ENCODE results near the gene GZMH.

Gene GZMH

DNA sequence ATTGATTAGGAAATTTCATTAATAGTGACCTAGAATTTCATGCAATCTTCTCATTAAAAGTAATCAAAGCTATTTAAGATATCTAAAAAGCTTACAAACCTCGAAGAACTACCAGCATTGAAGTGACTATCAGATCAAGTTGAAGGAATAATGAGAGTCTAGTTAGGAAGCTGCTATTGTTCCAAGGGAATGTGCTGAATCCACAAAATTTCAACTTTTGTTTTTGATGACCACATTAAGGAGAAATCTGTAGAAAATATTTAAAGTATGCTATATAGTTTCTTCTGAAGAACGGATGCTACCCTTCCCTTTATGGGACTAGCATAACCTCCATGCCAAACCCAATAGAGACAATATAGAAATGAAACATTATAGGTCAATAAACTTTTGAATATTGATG, 30.9 kb downstream of the GZMH start:
- no peak overlapping the region for H3K27ac ChIP-seq
- H3K27me3 ChIP-seq: no peaks in the 10 kb centered on the region
- H3K4me3 ChIP-seq: no peak overlapping the region
- no peaks in the 10 kb centered on the region for H3K4me1 ChIP-seq
- intact Hi-C loops (cut with DNase I; ENCODE audit: low total_unique reads): no loop called here
- DNase-seq: no peak
- no peak for TF ChIP-seq CTCF (IDR thresholded peaks at IDR 0.05)
- no peaks in the 10 kb centered on the region for H3K9me3 ChIP-seq
- H3K36me3 ChIP-seq: no peaks in the 10 kb centered on the region

DNA sequence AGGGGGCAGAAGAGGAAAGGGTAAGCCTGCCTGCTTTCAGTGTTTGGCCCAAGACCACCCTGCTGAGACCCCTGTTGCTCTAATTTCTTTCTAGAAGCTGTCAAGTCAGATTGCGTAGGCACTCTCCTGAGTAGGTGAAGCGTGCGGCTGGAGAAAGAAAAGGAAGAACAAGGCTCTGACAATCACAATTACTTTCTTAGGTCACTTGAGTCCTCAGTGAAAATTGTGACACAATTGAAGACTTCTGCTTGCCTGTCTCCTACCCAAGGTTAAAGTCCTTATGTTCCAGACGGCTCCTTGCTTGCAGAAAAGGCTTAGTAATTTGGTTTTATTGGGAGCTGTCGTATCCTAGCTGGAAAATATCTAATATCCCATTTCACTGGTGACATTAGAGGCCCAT, 32.7 kb downstream of the GZMH start:
- Histone ChIP-seq H3K4me1 (no peaks in the 10 kb centered on the region), H3K9me3 (no peaks in the 10 kb centered on the region), H3K27me3 (no peaks in the 10 kb centered on the region), H3K27ac (no peak overlapping the region), H3K36me3 (no peaks in the 10 kb centered on the region), H3K4me3 (no peak overlapping the region)
- no peak for TF ChIP-seq CTCF (IDR thresholded peaks at IDR 0.05)
- intact Hi-C loops (cut with DNase I; ENCODE audit: low total_unique reads): no loop called here
- no peak for DNase-seq

- no peaks in the 10 kb centered on the region for H3K9me3 ChIP-seq
- no peaks in the 10 kb centered on the region for H3K27me3 ChIP-seq
- no peak for DNase-seq
- no peaks in the 10 kb centered on the region for H3K4me1 ChIP-seq
- intact Hi-C loops (cut with DNase I; ENCODE audit: low total_unique reads): no loop called here
- TF ChIP-seq CTCF (IDR thresholded peaks at IDR 0.05): no peak
- H3K36me3 ChIP-seq: no peaks in the 10 kb centered on the region
- H3K27ac ChIP-seq: no peak within 1 kb of the TSS
- no peak within 1 kb of the TSS for H3K4me3 ChIP-seq
Observed at GRCh38 chr14:24576182-24576581, 33.3 kb downstream of the GZMH start, which contains the start of gene CTSG. Gene CTSG (minus strand): TSS chr14:24576250. CDS start chr14:24576223, 27 bp downstream.

DNA sequence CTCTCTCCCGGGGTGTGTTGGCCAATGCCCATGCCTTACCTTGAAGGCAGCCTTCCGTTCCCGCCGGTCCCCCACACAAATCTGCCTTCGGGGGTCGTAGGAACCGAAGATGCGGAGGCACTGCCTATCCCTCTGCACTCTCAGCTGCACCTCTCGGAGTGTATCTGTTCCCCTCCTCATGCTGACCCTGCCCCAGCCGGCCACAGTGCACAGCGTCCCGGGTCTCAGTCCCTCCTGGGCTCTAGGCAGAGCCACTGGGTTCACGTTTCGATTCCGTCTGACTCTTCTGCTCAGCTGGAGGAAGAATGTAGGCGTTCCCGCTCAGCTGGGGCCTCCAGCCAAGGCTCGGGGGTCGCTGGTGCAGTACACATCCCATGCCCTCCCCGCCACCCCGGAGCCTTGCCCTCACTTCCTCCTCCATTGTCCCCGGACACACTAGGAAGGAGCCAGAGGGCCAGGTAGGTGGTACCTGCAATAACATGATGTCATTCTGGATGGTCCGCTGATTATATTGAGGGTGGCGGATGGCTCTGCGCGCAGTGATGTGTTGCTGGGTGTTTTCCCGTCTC, 35.2 kb downstream of the GZMH start:
- Histone ChIP-seq H3K4me3 (no peak overlapping the region), H3K4me1 (no peaks in the 10 kb centered on the region), H3K36me3 (no peaks in the 10 kb centered on the region), H3K27ac (no peak overlapping the region), H3K9me3 (no peaks in the 10 kb centered on the region), H3K27me3 (no peaks in the 10 kb centered on the region)
- no peak for DNase-seq
- TF ChIP-seq CTCF (IDR thresholded peaks at IDR 0.05): no peak
- intact Hi-C loops (cut with DNase I; ENCODE audit: low total_unique reads): no loop called here

GRCh38 chr14:24566318-24566717, 43.2 kb downstream of the GZMH start:
- no peak for TF ChIP-seq CTCF (IDR thresholded peaks at IDR 0.05)
- H3K27me3 ChIP-seq: no peaks in the 10 kb centered on the region
- peaks cover 0 to 15% (median 6%) of the 10 kb centered on the region in 3 donors for H3K9me3 ChIP-seq
- no peak overlapping the region for H3K4me3 ChIP-seq
- intact Hi-C loops (cut with DNase I; ENCODE audit: low total_unique reads): no loop called here
- H3K4me1 ChIP-seq: no peaks in the 10 kb centered on the region
- no peaks in the 10 kb centered on the region for H3K36me3 ChIP-seq
- DNase-seq: no peak
- no peak overlapping the region for H3K27ac ChIP-seq

DNA sequence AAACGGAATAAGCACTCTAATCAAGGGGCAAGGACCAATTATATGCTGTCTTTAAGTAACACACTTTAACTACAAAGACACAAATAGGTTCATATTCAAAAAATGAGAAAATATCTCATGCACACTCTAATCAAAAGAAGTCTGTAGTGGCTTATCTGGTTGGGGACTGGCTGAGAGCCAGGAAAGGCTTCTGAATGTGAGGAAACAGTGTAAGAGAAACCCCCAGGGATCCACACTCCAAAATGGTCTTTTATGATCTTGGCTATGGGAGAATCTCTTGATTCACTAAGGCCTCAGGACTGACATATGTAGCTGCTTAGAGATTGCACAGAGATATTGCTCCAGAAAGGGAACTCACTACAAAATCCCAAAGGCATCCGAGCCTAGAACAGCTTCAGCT, 43.7 kb downstream of the GZMH start:
- H3K36me3 ChIP-seq: no peaks in the 10 kb centered on the region
- no peak overlapping the region for H3K27ac ChIP-seq
- no peaks in the 10 kb centered on the region for H3K27me3 ChIP-seq
- H3K4me3 ChIP-seq: no peak overlapping the region
- no peak for DNase-seq
- H3K4me1 ChIP-seq: no peaks in the 10 kb centered on the region
- intact Hi-C loops (cut with DNase I; ENCODE audit: low total_unique reads): no loop called here
- TF ChIP-seq CTCF (IDR thresholded peaks at IDR 0.05): no peak
- H3K9me3 ChIP-seq: peaks cover 0 to 15% (median 6%) of the 10 kb centered on the region in 3 donors

Measured in tibial artery (tissue), 4 donors.